ENCODE results near the gene ITGA1.

The ITGA1 gene

DNA sequence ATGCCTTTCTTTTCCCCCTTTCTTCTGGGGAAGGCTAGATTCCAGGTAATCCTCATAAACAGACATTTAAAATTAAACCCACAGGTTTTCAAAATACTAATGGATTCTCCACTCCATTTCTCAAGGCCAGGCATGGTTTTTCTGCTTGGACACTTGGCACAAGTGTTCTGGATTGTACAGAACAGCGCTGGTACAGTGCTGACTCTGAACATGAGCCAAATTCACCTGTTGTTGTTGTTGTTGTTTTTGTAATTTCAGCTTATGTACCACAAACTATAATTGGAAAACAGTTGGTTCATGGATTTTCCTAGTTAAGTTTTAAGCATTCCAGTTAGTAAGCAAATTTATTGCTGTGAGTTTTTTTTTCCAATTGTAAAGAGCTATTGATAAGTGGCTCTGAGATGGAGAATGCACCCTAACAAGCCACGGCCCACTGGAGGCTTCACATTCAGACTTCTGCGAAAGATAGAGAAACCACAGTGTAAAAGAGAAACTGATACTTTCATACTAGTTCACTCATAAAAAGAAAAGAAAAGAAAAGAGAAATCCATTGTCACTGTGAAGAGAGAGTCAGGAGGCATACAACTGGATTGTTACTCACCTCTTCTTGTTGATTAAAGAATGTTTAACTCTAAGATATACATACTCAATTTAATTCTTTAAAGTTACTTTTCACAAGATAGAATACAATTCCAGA, 16.2 kb upstream of the ITGA1 start:
- DNase-seq (ENCODE audit: low read depth in 1 of 2, low spot score in 1 of 2): no peak

- DNase-seq (ENCODE audit: low read depth in 1 of 2, low spot score in 1 of 2): no peak
Measured at GRCh38 chr5:52772668-52773067, 15.0 kb upstream of the ITGA1 start.

GRCh38 chr5:52773342-52773741, 14.4 kb upstream of the ITGA1 start:
- DNase-seq (ENCODE audit: low read depth in 1 of 2, low spot score in 1 of 2): no peak

DNA sequence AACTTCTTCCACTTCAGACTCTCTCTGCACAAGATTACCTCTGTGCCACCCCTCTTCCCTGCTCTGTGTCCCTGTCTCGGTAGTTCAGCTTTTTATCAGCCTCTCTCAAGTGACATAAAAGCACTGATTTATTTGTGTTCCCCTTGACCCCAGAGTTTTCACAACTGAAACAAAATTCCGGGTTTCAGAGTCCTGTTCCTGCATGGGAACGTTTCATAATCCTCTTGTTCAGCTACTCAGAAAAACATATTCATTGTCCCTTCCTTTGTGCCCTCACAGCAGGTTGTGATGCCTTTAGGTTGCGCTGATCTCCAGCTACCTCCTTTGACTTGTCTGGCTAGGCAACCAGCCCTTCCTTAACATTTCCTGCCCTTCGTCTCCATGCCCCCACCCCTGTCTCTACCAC, 13.7 kb upstream of the ITGA1 start:
- no peak for DNase-seq (ENCODE audit: low read depth in 1 of 2, low spot score in 1 of 2)

DNA sequence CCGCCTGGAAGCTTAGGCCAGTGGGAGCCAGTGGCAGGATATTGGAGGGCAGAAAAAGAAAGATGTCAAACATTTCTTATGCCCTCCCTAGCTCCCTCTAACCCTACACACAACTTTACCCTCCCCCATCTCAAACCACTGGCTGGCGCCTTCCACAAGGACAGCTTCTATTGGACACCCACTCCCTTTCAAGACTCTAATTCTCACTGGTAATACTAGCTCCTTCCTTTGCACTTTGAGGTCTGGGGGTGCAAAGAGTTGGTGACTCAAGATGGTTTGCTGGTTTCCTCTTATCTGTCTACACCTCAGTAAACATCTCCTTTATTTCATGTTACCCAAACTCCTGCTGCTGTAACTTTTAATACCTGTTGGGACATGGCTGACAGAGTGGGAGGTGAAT, 11.6 kb upstream of the ITGA1 start:
- DNase-seq (ENCODE audit: low read depth in 1 of 2, low spot score in 1 of 2): no peak

- no peak for DNase-seq (ENCODE audit: low read depth in 1 of 2, low spot score in 1 of 2)
Measured at GRCh38 chr5:52777186-52777585, 10.5 kb upstream of the ITGA1 start.

- DNase-seq (ENCODE audit: low read depth in 1 of 2, low spot score in 1 of 2): no peak
Measured at GRCh38 chr5:52778781-52779180, 8.9 kb upstream of the ITGA1 start.

GRCh38 chr5:52779213-52779612, 8.5 kb upstream of the ITGA1 start:
- no peak for DNase-seq (ENCODE audit: low read depth in 1 of 2, low spot score in 1 of 2)

DNA sequence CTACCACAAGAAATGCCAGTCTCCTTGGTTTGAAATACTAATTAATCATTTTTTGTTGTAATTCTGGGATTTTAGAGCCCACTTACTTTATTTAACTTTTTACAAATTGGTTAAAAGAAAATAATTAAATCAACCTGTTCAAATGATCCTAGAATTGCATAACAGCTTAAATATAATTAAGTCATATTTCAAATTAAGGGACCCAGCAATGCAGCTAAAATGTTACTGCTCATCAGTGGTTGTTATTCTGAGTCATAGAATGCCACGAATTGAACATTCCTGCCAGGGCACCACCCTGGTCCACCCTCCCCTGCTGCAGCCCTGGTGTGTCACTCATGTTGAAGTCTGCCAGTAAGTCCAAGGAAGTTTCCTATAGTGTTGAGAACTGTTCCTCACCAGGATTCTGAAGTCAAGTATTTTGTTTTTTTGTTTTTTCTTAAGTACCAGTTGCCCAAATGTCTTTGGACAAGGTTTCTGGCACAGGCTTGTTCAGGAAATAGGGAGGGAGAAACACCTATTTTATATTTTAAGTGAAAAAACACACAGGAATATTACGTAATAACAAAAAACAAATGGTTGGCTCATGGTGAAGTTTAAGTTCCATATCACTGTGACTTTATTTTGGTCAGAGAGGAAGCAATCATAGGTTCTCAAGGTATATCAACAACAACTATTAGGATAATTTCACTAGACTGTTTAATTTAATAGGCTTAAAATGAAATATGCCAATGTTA, 4.3 kb upstream of the ITGA1 start:
- no peak for DNase-seq (ENCODE audit: low read depth in 1 of 2, low spot score in 1 of 2)

GRCh38 chr5:52784737-52785136, 3.0 kb upstream of the ITGA1 start:
- no peak for DNase-seq (ENCODE audit: low read depth in 1 of 2, low spot score in 1 of 2)

GRCh38 chr5:52786391-52786790, 1.3 kb upstream of the ITGA1 start:
- DNase-seq (ENCODE audit: low read depth in 1 of 2, low spot score in 1 of 2): no peak

GRCh38 chr5:52786949-52787599, 642 bp upstream of the ITGA1 start:
- DNase-seq (ENCODE audit: low read depth in 1 of 2, low spot score in 1 of 2): no peak

GRCh38 chr5:52788505-52788821, 747 bp downstream of the ITGA1 start:
- no peak for DNase-seq (ENCODE audit: low read depth in 1 of 2, low spot score in 1 of 2)

- DNase-seq (ENCODE audit: low read depth in 1 of 2, low spot score in 1 of 2): no peak
Measured at GRCh38 chr5:52789378-52789777, 1.7 kb downstream of the ITGA1 start.

GRCh38 chr5:52789851-52790250, 2.1 kb downstream of the ITGA1 start:
- no peak for DNase-seq (ENCODE audit: low read depth in 1 of 2, low spot score in 1 of 2)

DNA sequence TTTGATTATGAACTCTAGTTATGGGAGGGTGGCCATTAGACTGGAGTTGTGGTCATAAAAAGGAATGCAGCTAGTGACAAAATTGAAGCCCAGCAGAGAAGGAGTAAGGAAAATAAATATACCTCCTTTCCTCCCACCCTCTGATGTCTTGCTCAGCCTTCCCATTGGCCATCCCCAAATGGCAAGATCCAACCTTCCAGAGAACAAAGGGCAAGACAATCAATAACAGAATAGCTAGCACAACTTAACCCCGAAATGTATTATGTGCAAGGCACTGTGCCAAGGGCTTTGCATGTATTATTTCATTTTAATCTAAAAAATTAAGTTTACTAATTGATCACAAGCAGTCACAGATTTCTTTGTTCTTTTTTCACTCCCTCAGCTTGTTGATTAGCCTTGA, 3.6 kb downstream of the ITGA1 start:
- DNase-seq (ENCODE audit: low read depth in 1 of 2, low spot score in 1 of 2): no peak

- DNase-seq (ENCODE audit: low read depth in 1 of 2, low spot score in 1 of 2): no peak
Measured at GRCh38 chr5:52794519-52794918, 6.8 kb downstream of the ITGA1 start.

- DNase-seq (ENCODE audit: low read depth in 1 of 2, low spot score in 1 of 2): no peak
Measured at GRCh38 chr5:52796031-52796430, 8.3 kb downstream of the ITGA1 start.

DNA sequence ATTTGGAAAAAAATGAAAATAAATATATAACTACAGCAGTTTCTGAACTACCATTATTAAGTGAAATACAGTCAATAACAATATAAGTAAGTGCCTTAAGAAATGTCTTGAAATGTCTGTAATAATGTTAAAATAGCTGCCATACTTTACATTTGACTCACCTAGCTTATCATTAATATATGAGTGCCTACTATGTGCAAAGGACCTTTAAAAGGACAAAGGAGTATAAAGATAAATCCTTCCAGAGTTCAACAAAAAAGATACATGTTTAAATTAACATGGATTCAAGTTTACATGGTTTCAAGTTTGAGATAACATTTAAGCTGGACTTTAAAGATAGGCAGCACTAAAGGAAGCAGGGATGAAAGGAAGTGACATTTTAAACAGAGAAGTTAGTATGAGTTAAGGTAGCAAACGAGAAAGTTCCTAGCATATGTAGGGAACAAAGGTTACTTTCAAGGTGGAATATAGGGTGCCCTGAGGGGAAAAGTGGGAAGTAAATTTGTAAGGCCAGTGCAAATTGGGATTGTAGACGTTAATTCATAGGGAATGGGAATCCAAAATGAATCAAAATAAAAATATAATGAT, 8.9 kb downstream of the ITGA1 start:
- no peak for DNase-seq (ENCODE audit: low read depth in 1 of 2, low spot score in 1 of 2)

DNA sequence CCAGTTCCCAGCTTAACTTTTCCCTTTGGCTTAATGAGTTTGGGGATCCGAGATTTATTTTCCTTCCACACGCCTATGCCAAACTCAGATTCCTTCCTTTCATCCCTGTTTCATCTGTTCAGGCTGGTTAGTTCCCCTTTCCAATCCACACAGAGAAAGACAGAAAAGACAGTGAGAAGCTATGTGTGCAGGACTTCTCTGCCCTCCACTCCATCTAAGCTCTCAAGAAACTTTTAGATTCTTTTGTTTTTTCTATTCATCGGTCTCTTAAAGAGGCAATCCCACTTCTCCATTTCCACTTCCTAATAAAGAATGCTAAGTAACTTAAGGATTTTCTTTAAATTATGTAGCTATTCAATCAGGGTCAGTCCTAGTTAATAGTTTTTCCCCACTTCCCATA, 11.2 kb downstream of the ITGA1 start:
- no peak for DNase-seq (ENCODE audit: low read depth in 1 of 2, low spot score in 1 of 2)

- DNase-seq (ENCODE audit: low read depth in 1 of 2, low spot score in 1 of 2): no peak
Measured at GRCh38 chr5:52799358-52799982, 11.8 kb downstream of the ITGA1 start.

DNA sequence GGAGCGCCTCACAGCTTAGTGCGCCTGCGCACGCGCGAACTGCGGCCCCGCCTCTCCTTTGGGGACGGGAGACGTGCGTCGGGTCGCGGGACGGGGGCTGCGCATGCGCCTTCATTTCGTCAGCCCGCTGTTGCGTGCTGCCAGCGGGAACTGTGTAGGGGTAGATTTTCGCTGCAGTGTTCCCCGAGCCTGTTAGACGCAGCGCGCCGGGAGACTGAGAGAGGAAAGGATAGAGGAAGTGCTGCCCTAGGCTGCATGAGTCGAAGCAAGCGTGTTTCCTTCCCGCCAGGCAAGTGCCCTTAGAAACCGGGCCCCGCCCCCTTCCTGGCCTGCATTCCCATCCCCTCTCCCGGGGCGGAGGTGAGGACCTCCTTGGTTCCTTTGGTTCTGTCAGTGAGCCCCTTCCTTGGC, 12.3 kb downstream of the ITGA1 start:
- peak; percentile 89 to 93 for DNase-seq (ENCODE audit: low read depth in 1 of 2, low spot score in 1 of 2)

All from activated T-helper 1 cell treated with anti-CD3 and anti-CD28 coated beads, Interleukin-2, amount 50 U/mL, for 16 hours (primary cell).